Mucosa of rectum (tissue), 2 donors: Measurements from ENCODE around the gene HSF2.

ENCODE experiments used
- H3K27ac ChIP-seq, 2 donors: one replicate each; pipeline ENCODE4 v1.7.0; 2013; ENCODE audit warnings: inconsistent platforms in 2 of 2, low read depth in 2 of 2, low read length in 2 of 2
- H3K27me3 ChIP-seq, 2 donors: one replicate each; pipeline ENCODE4 v1.7.0; 2013; ENCODE audit warnings: low read length in 2 of 2; ENCODE audit not compliant: control insufficient read depth in 2 of 2, insufficient read depth in 2 of 2
- H3K36me3 ChIP-seq, 2 donors: one replicate each; pipeline ENCODE4 v1.7.0; 2013; ENCODE audit warnings: low read length in 2 of 2; ENCODE audit not compliant: control insufficient read depth in 2 of 2, insufficient read depth in 2 of 2
- H3K4me1 ChIP-seq, 2 donors: one replicate each; pipeline ENCODE4 v1.7.0; 2013; ENCODE audit warnings: low read length in 2 of 2, mild to moderate bottlenecking in 1 of 2; ENCODE audit not compliant: control insufficient read depth in 2 of 2, insufficient read depth in 2 of 2
- H3K4me3 ChIP-seq, 2 donors: one replicate each; pipeline ENCODE4 v1.7.0; 2013; ENCODE audit warnings: low read length in 2 of 2
- H3K9ac ChIP-seq, 2 donors: one replicate each; pipeline ENCODE4 v1.7.0; 2013; ENCODE audit warnings: low read length in 2 of 2, low read depth in 1 of 2, mild to moderate bottlenecking in 1 of 2
- H3K9me3 ChIP-seq, 2 donors: one replicate each; pipeline ENCODE4 v1.7.0; 2013; ENCODE audit warnings: low read length in 2 of 2; ENCODE audit not compliant: control insufficient read depth in 2 of 2
- donor health status: healthy.
- donor health status: Normal muscosa, but diverticular disease.

HSF2 gene

DNA sequence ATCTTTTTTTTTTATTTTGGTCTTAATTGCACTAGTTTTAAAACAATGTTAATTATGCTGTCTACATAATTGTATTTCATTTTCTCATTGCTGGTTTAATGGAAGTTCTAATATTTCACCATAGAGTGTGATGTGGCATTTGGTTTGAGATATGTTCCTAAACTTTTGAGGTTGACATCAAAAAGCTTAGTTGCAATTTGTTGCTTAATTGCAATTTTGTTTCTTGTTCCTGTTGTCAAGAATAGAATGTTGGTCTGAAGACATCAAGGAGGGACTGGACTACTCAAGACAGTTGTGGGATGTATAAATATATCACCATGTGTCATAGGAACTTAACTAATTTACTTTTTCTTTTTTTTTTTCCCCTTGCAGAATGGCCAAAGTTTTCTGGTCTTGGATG lies 12.5 kb downstream of the HSF2 start:
- H3K36me3 ChIP-seq, result peaks cover 4 to 6% of the 10 kb centered on the region in 2 donors
- H3K9ac ChIP-seq, result no peak overlapping the region
- H3K27ac ChIP-seq, result no peak overlapping the region
- H3K27me3 ChIP-seq, result no peaks in the 10 kb centered on the region
- H3K4me3 ChIP-seq, result no peak overlapping the region
- no peaks in the 10 kb centered on the region for H3K4me1 ChIP-seq
- no peaks in the 10 kb centered on the region for H3K9me3 ChIP-seq

DNA sequence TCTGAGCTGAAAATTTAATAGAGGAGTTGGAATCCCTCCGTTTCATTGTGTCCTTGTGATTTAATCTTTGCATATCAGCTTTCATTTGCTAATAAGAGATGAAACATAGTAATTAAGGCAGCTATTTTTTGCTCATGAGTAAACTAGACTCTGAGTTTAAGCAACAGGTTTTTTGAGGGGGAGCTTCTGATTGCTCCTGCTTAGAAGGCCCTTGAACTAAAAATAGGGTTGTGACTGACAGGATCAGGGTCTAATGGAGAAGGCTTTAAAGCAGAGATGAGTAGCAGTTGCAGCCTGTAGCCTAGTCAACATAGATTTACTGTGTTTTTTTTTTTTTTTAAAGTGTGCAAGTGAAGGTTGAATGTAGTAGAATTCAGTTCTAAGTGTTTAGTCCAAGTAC lies 17.4 kb downstream of the HSF2 start:
- Histone ChIP-seq H3K27ac (no peak overlapping the region), H3K36me3 (peaks cover 4 to 18% of the 10 kb centered on the region in 2 donors), H3K9me3 (no peaks in the 10 kb centered on the region), H3K27me3 (no peaks in the 10 kb centered on the region), H3K4me1 (no peaks in the 10 kb centered on the region), H3K4me3 (no peak overlapping the region), H3K9ac (no peak overlapping the region)

DNA sequence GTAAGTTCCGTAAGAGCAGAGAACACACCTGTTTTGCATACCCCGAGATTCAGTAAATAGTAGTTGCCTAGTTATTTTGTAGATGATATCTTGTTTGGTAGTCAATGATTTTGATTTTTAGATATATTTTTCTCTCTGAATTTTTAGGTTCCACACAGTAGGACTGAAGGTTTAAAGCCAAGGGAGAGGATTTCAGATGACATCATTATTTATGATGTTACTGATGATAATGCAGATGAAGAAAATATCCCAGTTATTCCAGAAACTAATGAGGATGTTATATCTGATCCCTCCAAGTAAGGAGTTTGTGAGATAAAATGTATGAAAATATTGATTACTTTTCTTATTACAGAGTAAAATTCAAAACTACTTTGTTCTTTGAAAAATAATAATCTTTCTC lies 22.6 kb downstream of the HSF2 start:
- Histone ChIP-seq H3K9me3 (no peaks in the 10 kb centered on the region), H3K4me3 (no peak overlapping the region), H3K27ac (no peak overlapping the region), H3K4me1 (no peaks in the 10 kb centered on the region), H3K9ac (no peak overlapping the region), H3K36me3 (peaks cover 6 to 20% of the 10 kb centered on the region in 2 donors), H3K27me3 (no peaks in the 10 kb centered on the region)

DNA sequence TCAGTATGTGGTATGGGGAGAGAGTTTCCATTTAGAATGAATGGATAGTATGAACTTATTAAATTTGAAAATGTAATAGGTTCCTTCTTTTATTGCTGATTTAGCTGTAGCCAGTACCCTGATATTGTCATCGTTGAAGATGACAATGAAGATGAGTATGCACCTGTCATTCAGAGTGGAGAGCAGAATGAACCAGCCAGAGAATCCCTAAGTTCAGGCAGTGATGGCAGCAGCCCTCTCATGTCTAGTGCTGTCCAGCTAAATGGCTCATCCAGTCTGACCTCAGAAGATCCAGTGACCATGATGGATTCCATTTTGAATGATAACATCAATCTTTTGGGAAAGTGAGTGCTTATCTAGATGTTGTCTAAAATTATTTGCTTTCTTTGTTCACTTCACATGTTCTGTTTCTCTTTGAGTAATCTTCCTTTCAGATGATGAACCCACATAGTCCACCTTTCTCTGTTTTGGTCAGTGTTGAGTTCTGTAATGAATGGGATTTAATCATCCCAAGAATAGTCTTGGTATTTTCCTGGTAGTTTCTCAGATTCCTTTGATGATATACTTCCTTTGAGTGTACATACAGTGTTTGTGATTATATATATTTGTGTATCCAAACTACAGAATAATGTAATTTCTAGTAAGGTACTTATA lies 23.3 kb downstream of the HSF2 start:
- Histone ChIP-seq H3K36me3 (peaks cover 9 to 17% of the 10 kb centered on the region in 2 donors), H3K4me3 (no peak overlapping the region), H3K27ac (no peak overlapping the region), H3K4me1 (no peaks in the 10 kb centered on the region), H3K27me3 (no peaks in the 10 kb centered on the region), H3K9me3 (no peaks in the 10 kb centered on the region), H3K9ac (no peak overlapping the region)

DNA sequence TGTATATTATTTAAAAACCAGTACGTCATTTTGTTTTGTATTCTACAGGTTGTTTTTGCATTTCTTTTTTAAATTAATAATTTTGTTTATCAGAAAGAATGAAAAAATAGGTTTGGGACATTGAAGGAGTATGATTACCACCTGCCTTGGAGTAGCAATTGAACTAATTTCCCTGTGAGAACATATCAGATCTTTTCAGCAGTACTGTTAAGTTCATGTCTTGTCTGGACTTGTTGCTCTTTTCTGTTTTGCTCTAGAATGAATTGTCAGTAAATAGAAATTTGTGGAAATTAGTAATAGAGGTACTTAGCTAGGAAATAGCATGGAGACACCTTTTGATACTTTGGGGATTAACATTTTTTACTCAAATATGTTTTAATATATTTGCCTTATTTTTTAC lies 24.3 kb downstream of the HSF2 start:
- H3K4me3 ChIP-seq, result no peak overlapping the region
- H3K36me3 ChIP-seq, result peaks cover 9 to 13% of the 10 kb centered on the region in 2 donors
- H3K27me3 ChIP-seq, result no peaks in the 10 kb centered on the region
- H3K9me3 ChIP-seq, result no peaks in the 10 kb centered on the region
- H3K27ac ChIP-seq, result no peak overlapping the region
- no peaks in the 10 kb centered on the region for H3K4me1 ChIP-seq
- no peak overlapping the region for H3K9ac ChIP-seq

DNA sequence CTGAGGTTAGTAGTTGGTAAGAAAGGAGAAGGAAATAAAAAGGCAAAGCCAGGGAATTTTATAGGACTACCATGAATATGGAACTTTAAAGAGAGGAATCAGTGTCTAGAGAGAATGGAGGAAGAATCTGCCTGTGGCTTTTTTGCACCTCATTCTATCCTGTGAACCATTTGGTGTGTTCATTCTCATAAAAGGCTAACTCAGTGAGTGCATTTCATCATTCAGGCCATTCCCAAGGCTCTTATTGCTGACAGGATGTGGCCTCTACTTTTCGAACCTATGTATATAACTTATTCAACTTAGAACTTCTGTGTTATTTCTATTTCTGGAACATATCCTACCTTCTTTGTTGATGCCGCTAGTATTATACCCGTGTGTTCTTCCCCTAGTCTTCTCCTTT lies 27.1 kb downstream of the HSF2 start:
- Histone ChIP-seq H3K4me1 (no peaks in the 10 kb centered on the region), H3K36me3 (peaks cover 12 to 15% of the 10 kb centered on the region in 2 donors), H3K9me3 (no peaks in the 10 kb centered on the region), H3K27ac (no peak overlapping the region), H3K27me3 (no peaks in the 10 kb centered on the region), H3K4me3 (no peak overlapping the region), H3K9ac (no peak overlapping the region)

DNA sequence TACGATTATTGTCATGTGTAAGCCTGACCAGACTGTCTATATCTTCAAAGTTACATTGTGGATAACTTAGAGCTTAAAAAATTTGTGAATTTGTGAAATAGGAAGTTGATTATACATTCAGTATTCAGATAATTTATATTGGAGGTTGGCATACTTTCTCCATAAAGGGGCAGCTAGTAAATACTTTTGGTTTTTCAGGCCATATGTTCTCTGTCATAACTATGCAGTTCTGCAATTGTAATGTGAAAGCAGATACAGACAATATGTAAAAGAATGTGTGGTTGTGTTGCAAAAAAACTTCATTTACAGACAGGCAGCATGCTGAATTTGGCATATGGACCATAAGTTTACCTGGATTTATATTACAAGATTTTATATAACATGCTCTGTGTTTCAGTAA lies 29.3 kb downstream of the HSF2 start:
- H3K27ac ChIP-seq, result no peak overlapping the region
- no peak overlapping the region for H3K9ac ChIP-seq
- no peaks in the 10 kb centered on the region for H3K27me3 ChIP-seq
- H3K4me3 ChIP-seq, result no peak overlapping the region
- H3K4me1 ChIP-seq, result no peaks in the 10 kb centered on the region
- H3K36me3 ChIP-seq, result peaks cover 18 to 21% of the 10 kb centered on the region in 2 donors
- no peaks in the 10 kb centered on the region for H3K9me3 ChIP-seq

DNA sequence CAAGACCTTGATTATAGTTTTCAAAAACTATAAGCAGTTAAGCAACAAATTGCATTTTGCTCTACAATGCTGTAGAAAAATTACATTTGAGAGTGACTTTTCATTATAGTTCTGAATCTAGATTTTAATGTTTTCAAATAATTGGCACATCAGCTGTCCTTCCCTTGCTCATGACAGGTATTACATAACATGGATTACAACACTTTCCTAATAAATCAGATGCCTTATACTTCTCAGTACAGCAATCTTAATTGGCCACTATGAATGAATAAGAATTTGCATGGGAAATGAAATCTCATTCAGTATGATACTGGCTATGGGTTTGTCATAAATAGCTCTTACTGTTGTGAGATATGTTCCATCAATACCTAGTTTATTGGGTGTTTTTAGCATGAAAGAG lies 29.9 kb downstream of the HSF2 start:
- H3K27me3 ChIP-seq, result no peaks in the 10 kb centered on the region
- H3K4me1 ChIP-seq, result no peaks in the 10 kb centered on the region
- no peak overlapping the region for H3K27ac ChIP-seq
- no peak overlapping the region for H3K4me3 ChIP-seq
- H3K9me3 ChIP-seq, result no peaks in the 10 kb centered on the region
- peaks cover 18 to 21% of the 10 kb centered on the region in 2 donors for H3K36me3 ChIP-seq
- H3K9ac ChIP-seq, result no peak overlapping the region

DNA sequence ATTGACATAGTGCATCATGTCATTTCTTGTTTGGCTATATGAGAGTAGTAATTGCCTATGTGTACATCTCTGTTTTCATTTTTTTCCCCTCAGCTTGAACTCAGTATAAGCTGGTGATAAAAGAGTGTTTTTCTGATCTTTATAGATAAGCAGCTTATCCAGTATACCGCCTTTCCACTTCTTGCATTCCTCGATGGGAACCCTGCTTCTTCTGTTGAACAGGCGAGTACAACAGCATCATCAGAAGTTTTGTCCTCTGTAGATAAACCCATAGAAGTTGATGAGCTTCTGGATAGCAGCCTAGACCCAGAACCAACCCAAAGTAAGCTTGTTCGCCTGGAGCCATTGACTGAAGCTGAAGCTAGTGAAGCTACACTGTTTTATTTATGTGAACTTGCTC lies 32.3 kb downstream of the HSF2 start:
- Histone ChIP-seq H3K27me3 (no peaks in the 10 kb centered on the region), H3K4me1 (no peaks in the 10 kb centered on the region), H3K36me3 (peaks cover 12 to 23% of the 10 kb centered on the region in 2 donors), H3K9ac (no peak overlapping the region), H3K27ac (no peak overlapping the region), H3K4me3 (no peak overlapping the region), H3K9me3 (no peaks in the 10 kb centered on the region)

DNA sequence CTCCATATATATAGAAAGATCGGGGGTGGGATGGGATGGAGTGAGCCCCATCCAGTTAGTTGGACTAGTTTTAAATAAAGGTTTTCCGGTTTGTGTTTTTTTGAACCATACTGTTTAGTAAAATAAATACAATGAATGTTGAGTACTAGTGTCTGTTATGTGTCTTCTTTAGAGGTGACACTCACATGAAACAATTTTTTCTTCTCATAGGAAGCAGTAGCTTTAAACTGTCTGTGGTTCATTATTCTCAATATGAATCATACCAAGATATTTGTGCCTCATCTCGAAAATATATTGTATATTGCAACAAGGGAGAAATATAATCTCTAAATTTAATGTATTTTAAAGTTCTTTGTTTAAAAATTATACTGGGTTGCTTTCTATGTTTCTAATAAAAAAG lies 33.4 kb downstream of the HSF2 start:
- H3K27ac ChIP-seq, result no peak overlapping the region
- H3K4me3 ChIP-seq, result no peak overlapping the region
- no peaks in the 10 kb centered on the region for H3K27me3 ChIP-seq
- H3K36me3 ChIP-seq, result peaks cover 12 to 21% of the 10 kb centered on the region in 2 donors
- no peak overlapping the region for H3K9ac ChIP-seq
- no peaks in the 10 kb centered on the region for H3K9me3 ChIP-seq
- no peaks in the 10 kb centered on the region for H3K4me1 ChIP-seq

DNA sequence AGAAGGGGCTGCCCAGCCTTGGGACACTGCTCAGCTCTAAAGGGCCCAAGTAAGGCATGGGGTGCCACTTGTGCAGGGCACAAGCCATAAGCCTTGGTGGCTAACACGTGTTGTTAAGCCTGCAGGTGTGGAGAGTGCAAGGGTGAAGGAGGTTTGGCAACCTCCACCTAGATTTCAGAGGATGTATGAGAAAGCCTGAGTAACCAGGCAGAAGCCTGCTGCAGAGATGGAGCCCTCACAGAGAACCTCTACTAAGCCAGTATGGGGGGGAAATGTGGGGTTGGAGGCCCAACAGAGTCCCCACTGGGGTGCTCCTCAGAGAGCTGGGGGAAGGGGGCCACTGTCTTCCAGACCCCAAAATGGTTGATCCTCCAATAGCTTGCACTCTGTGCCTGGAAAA lies 39.5 kb downstream of the HSF2 start:
- peaks cover 26 to 34% of the 10 kb centered on the region in 2 donors for H3K36me3 ChIP-seq
- H3K4me3 ChIP-seq, result no peak overlapping the region
- H3K4me1 ChIP-seq, result no peaks in the 10 kb centered on the region
- no peaks in the 10 kb centered on the region for H3K27me3 ChIP-seq
- H3K9me3 ChIP-seq, result no peaks in the 10 kb centered on the region
- no peak overlapping the region for H3K27ac ChIP-seq
- H3K9ac ChIP-seq, result no peak overlapping the region
